ENCODE data around the gene COA8. TPM values are rescaled to one million over a fixed set of nuclear protein-coding genes. Genes with fewer than 3 reads are reported as not detected.

COA8 gene
- total and polyA plus RNA-seq, 2 of the 13 experiments (the other 11 are each of a cell fraction or from before 2014, with no cell fraction given), result 10.9 to 25.1 TPM

- TF ChIP-seq CREB3 (CRISPR knock-in tag; IDR thresholded peaks at IDR 0.05) (no peak), JDP2 (CRISPR knock-in tag; IDR thresholded peaks at IDR 0.05; ENCODE audit: borderline replicate concordance) (no peak), IKZF4 (CRISPR knock-in tag; IDR thresholded peaks at IDR 0.05; ENCODE audit: borderline replicate concordance, low read depth, not compliant biosample characterization) (no peak), ZNF589 (CRISPR knock-in tag; conservative IDR thresholded peaks at IDR 0.05) (no peak), ZBTB21 (CRISPR knock-in tag; IDR thresholded peaks at IDR 0.05) (no peak), SP2 (CRISPR knock-in tag; IDR thresholded peaks at IDR 0.05) (peak; percentile 42; the same call in 1 of the 2 replicates), DMAP1 (CRISPR knock-in tag; IDR thresholded peaks at IDR 0.05) (peak; percentile 20; the same call in 1 of the 2 replicates), MIXL1 (CRISPR knock-in tag; IDR thresholded peaks at IDR 0.05) (no peak), ZNF749 (CRISPR knock-in tag; IDR thresholded peaks at IDR 0.05; ENCODE audit: borderline replicate concordance) (no peak), SRF (IDR thresholded peaks at IDR 0.05; ENCODE audit: low read depth, low read length) (no peak), NCOA1 (CRISPR knock-in tag; IDR thresholded peaks at IDR 0.05) (no peak), ZNF792 (CRISPR knock-in tag; IDR thresholded peaks at IDR 0.05) (no peak), SAP130 (CRISPR knock-in tag; IDR thresholded peaks at IDR 0.05; ENCODE audit: low read depth) (peak; percentile 68), TBL1XR1 (IDR thresholded peaks at IDR 0.05; ENCODE audit: borderline replicate concordance, low read length, partially characterized antibody) (no peak), HCFC1 (IDR thresholded peaks at IDR 0.05; ENCODE audit: low read depth, low read length) (no peak), FOXA3 (CRISPR knock-in tag; IDR thresholded peaks at IDR 0.05) (no peak), ZNF441 (CRISPR knock-in tag; IDR thresholded peaks at IDR 0.05; ENCODE audit: borderline replicate concordance) (peak; percentile 77; the same call in 1 of the 2 replicates), REPIN1 (CRISPR knock-in tag; IDR thresholded peaks at IDR 0.05; ENCODE audit: borderline replicate concordance, low read depth) (no peak; the same call in 1 of the 2 replicates), ERF (CRISPR knock-in tag; IDR thresholded peaks at IDR 0.05) (no peak), KDM5B (CRISPR knock-in tag; IDR thresholded peaks at IDR 0.05; ENCODE audit: borderline replicate concordance) (peak; percentile 41; the same call in 1 of the 2 replicates), NRL (CRISPR knock-in tag; IDR thresholded peaks at IDR 0.05; ENCODE audit: borderline replicate concordance) (no peak), ZNF331 (CRISPR knock-in tag; IDR thresholded peaks at IDR 0.05) (no peak), KAT8 (CRISPR knock-in tag; IDR thresholded peaks at IDR 0.05) (0 out of 2 replicates have a peak, but pooled peaks have one; percentile 40), CCAR2 (optimal IDR thresholded peaks at IDR 0.05; ENCODE audit: low read depth, low read length) (no peak), THAP7 (CRISPR knock-in tag; IDR thresholded peaks at IDR 0.05) (no peak), POLR2G (IDR thresholded peaks at IDR 0.05; ENCODE audit: low read depth, low read length) (peak; percentile 84), NBN (conservative IDR thresholded peaks at IDR 0.05) (no peak)
These were observed 65.5 kb downstream of the COA8 start (continued) for GRCh38 chr14:103628221-103628683.

All from HepG2 (cell line).